Placental epithelial cell (primary cell): ENCODE results near the gene ZNF625. TPM values are rescaled to one million over a fixed set of nuclear protein-coding genes. Genes with fewer than 3 reads are reported as not detected.

Source experiments
- small RNA-seq: library from RNA; depleted of rRNA; stranded (forward); fragments of <200 nt; gene quantifications from one replicate; pipeline ENCODE3, GENCODE V24; 2012
- total RNA-seq: library from RNA; depleted of rRNA; stranded (reverse); fragments of >200 nt; gene quantifications from 2 replicates; pipeline ENCODE4 v1.2.3, GENCODE V29; 2012

Gene ZNF625
- 11.0 and 14.0 TPM in 2 replicates for total RNA-seq

DNA sequence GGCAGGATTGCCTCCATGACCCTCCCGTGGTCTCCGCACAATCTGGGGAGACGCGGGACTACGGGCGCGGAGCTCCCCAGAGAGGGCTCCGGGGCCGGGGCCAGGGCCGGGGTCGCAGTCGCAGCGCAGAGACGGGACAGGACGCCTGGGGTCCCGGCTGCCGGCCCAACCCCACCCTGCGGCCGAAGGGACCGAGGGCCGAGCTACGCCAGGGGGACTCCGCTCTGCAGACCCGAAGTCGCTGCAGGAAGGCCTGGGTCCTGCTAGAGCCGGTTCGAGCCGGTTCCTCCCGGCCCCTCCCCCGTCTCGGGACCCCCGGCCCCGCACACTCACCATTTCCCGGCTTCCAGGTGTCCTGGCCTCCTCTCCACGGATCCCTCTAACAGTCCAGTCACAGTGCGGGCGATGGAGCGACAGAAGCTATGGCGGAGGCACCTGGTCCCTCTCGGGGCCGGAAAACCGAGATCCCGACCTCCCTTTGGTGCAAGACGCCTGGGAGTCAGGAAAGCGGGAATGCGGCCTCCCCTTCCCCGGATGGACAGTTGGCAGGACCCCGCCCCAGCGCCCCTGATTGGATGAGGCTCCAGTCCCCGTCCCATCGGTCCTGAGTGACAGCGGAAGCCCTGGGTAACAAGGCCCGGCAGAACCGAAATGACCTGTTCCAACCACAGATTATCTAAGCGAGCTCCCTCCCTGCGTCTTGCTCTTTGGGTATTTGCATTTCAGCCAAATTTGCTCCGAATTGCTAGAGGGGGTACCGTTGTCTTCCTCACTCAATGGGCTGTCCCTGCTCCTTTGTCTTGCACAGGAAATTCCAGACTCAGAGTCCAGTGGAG is at the start of gene ZNF625:
TSS of gene ZNF625 (minus strand) at position 512 of the 836 bp plus-strand sequence. CDS start at position 336, 176 bp downstream.

DNA sequence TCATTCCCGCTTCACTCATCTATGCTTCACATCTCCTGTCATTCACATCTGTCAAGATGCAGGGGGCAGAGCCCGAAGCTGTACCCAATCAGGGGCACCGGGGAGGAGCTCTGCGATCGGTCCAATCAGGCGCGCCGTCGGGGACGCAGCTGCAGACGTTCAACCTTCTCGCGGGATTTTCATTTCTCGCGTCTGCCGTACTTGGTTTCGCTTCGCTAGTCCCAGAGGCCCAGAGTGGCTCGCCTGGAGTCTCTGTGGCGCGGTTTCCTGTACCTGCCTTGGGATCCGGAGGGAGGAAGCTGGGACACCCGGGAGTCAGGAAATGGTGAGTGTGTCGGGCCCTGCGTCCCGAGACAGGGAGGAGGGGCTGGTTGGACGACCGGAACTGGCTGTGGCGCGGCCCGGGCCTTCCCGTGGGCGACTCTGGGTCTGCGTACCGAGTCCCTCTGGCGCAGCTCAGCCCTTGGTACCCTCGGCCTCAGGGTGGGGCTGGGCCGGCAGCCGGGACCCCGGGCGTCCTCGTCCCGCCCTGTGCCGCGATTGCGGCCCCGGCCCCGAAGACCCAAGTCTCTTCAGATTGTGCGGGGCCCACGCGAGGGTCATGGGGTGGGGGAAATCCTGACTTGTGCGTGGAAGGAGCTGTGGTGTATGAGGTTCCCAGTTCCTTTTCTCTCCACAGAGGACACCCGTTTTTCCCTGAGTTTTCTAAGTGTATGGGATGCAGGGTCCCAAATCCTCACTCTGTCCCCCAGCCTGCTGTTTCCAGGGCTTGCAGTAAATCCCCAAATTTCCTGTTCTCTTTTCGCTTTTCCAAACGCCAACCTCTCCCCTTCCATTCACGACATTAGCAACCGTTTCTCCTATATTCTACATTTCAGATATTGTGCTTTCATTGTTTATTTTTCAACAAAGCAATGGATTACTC is 6.6 kb upstream of the ZNF625 start, which contains the start of gene ZNF136:
TSS of gene ZNF136 (plus strand) at position 215 of the 925 bp plus-strand sequence. CDS start at position 323, 108 bp downstream.

DNA sequence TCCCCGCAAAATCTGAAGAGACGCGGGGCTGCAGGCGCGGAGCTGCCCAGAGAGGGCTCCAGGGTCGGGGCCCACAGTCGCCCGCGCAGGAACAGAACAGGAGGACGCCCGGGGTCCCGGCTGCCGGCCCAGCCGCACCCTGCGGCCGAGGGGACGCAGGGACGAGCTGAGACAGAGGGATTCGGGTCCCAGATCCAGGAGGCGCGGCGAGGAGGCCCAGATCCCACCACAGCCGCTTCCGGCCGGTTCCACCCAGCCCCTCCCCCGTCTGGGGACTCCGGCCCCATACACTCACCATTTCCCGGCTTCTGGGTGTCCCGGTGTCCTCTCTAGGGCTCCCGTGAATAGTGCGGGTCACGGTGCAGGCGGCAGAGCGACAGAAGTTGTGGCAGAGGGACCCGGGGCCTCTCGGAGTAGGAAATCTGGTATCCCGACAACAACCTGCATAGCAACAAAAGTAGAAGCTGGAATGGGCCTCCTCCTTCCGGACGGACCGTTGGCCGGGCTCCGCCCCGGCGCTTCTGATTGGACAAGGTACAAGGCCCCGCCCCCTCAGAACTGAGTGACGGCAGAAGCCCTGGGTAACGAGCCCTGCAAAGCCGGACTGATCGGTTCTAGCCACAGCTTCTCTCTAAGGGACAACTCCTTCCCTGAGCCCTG is 16.5 kb downstream of the ZNF625 start, which contains the start of gene ZNF20:
TSS of gene ZNF20 (minus strand) at position 466 of the 660 bp plus-strand sequence. CDS start at position 298, 168 bp downstream.

Small RNA genes lying within 50 kb of the gene (small RNA-seq; reads per million reads assigned to genes)
- gene RNA5SP467, result not detected

Other genes with a start within 250 kb of the ZNF625 start
- gene ZNF700, start 231.6 kb downstream of the ZNF625 start, total RNA-seq, result 7.6 and 8.2 TPM in 2 replicates
- 2.7 and 3.5 TPM in 2 replicates for gene ZNF763, start 191.7 kb downstream of the ZNF625 start, total RNA-seq
- gene ZNF433, start 121.1 kb downstream of the ZNF625 start, total RNA-seq, result 7.4 and 15.7 TPM in 2 replicates
- 0.98 and 1.2 TPM in 2 replicates for gene ZNF878, start 103.8 kb downstream of the ZNF625 start, total RNA-seq
- 5.9 and 10.2 TPM in 2 replicates for gene ZNF844, start 92.0 kb downstream of the ZNF625 start, total RNA-seq
- gene ZNF20, start 16.4 kb downstream of the ZNF625 start, total RNA-seq, result 7.5 and 8.5 TPM in 2 replicates
- gene ZNF136, start 6.4 kb upstream of the ZNF625 start, total RNA-seq, result 8.2 and 11.0 TPM in 2 replicates
- gene ZNF44, start 138.1 kb upstream of the ZNF625 start, total RNA-seq, result 8.0 and 16.9 TPM in 2 replicates
- gene ZNF563, start 176.9 kb upstream of the ZNF625 start, total RNA-seq, result 4.1 and 4.7 TPM in 2 replicates
- 2.8 and 5.1 TPM in 2 replicates for gene ZNF442, start 208.9 kb upstream of the ZNF625 start, total RNA-seq
- gene ZNF799, start 244.5 kb upstream of the ZNF625 start, total RNA-seq, result 4.9 and 5.1 TPM in 2 replicates